CD4-positive, alpha-beta T cell (primary cell): Measurements from ENCODE around the gene SMKR1. TPM values are rescaled to one million over a fixed set of nuclear protein-coding genes. Genes with fewer than 3 reads are reported as not detected.

Source experiments
- ATAC-seq: fragments of 200-7000 bp; cut with Tn5 transposase; one replicate; pipeline ENCODE4 v1.10.0; 2022; ENCODE audit warnings: mild to moderate bottlenecking; ENCODE audit not compliant: poor library complexity
- CTCF ChIA-PET: fragments of 350-600 bp; sonication (Branson Sonifier 250); formaldehyde crosslinking; loops from one replicate; lab custom pipeline; 2021; ENCODE audit warnings: antibody characterized with exemption, inconsistent platforms; lab: Charles Lee
- POLR2A ChIA-PET: fragments of 350-600 bp; sonication (Branson Sonifier 250); formaldehyde crosslinking; loops from one replicate; lab custom pipeline; 2021; ENCODE audit warnings: antibody characterized with exemption, inconsistent platforms; lab: Charles Lee
- DNase-seq, 14 experiments: peaks; one replicate each; pipeline ENCODE4 v3.0.0-alpha.2; 2013 to 2020; ENCODE audit warnings: mixed read lengths in 2 of 14
- H3K27ac ChIP-seq, 2 donors: one replicate each; pipeline versions ENCODE4 v1.5.1 to v1.7.0; 2013; ENCODE audit warnings: low read length in 2 of 2, low read depth in 1 of 2, mild to moderate bottlenecking in 1 of 2
- H3K27me3 ChIP-seq, 2 experiments: 1 replicate in 1 of 2; 2 replicates in 1 of 2; pipeline versions ENCODE4 v1.6.1 to v1.7.0; 2013; ENCODE audit warnings: low read length in 2 of 2, control low read depth in 1 of 2, mild to moderate bottlenecking in 1 of 2, moderate library complexity in 1 of 2; ENCODE audit not compliant: insufficient read depth in 2 of 2, control insufficient read depth in 1 of 2
- H3K36me3 ChIP-seq: one replicate; pipeline ENCODE4 v1.6.1; 2013; ENCODE audit warnings: low read length, control low read depth; ENCODE audit not compliant: insufficient read depth
- H3K4me1 ChIP-seq: one replicate; pipeline ENCODE4 v1.6.1; 2013; ENCODE audit warnings: low read length, control low read depth; ENCODE audit not compliant: insufficient read depth
- H3K4me3 ChIP-seq: one replicate; pipeline ENCODE4 v1.5.1; 2013; ENCODE audit warnings: mild to moderate bottlenecking, low read length, moderate library complexity
- H3K9me3 ChIP-seq, 2 experiments: 1 replicate in 1 of 2; 2 replicates in 1 of 2; pipeline versions ENCODE4 v1.6.1 to v1.7.0; 2013; ENCODE audit warnings: low read length in 2 of 2, mild to moderate bottlenecking in 2 of 2, control low read depth in 1 of 2, moderate library complexity in 1 of 2; ENCODE audit not compliant: control insufficient read depth in 1 of 2, insufficient read depth in 1 of 2
- H3K27ac Mint-ChIP-seq: one replicate; pipeline ENCODE4 v1.8.0; 2020; ENCODE audit warnings: mixed read lengths
- H3K27me3 Mint-ChIP-seq: one replicate; pipeline ENCODE4 v1.8.0; 2021; ENCODE audit warnings: mixed read lengths
- H3K36me3 Mint-ChIP-seq: one replicate; pipeline ENCODE4 v1.8.0; 2021; ENCODE audit warnings: low read depth, mixed read lengths
- H3K4me1 Mint-ChIP-seq: one replicate; pipeline ENCODE4 v1.8.0; 2021; ENCODE audit warnings: low read depth, mixed read lengths
- H3K4me3 Mint-ChIP-seq: one replicate; pipeline ENCODE4 v1.8.0; 2020; ENCODE audit warnings: mild to moderate bottlenecking, mixed read lengths
- H3K9me3 Mint-ChIP-seq: one replicate; pipeline ENCODE4 v1.8.0; 2020; ENCODE audit warnings: mixed read lengths
- CTCF ChIP-seq: fragments of 200-600 bp; IDR thresholded peaks from one replicate; pipeline ENCODE4 v1.8.0; 2022; ENCODE audit warnings: antibody characterized with exemption, mild to moderate bottlenecking
- intact Hi-C, 2 experiments: fragments of 100-400 bp; cut with DNase I in 1 of 2; cut with micrococcal nuclease in 1 of 2; formaldehyde crosslinking; loops; one replicate each; pipeline versions ENCODE4 v1.15.1 to v1.9.0; 2023 to 2025; cut with DNase I, micrococcal nuclease
- total RNA-seq, 174 experiments: library from RNA in 2 of 174; stranded (reverse) in 2 of 174; gene quantifications; one replicate each; pipeline ENCODE4 v1.2.3 and lab custom pipeline; 2021 to 2026

The SMKR1 gene
- total RNA-seq, 2 experiments from 2014 or later: 0.22 to 0.49 TPM

- no peaks in the 10 kb centered on the region for H3K36me3 ChIP-seq
- peaks cover 4% of the 10 kb centered on the region for H3K4me1 Mint-ChIP-seq
- intact Hi-C loops: no loop called here
- no peaks in the 10 kb centered on the region for H3K9me3 Mint-ChIP-seq
- TF ChIP-seq CTCF: no peak
- ChIA-PET CTCF (no interaction called here), POLR2A (no interaction called here)
- H3K27me3 Mint-ChIP-seq: no peaks in the 10 kb centered on the region
- H3K9me3 ChIP-seq: no peaks in the 10 kb centered on the region
- peaks cover 12% of the 10 kb centered on the region for H3K4me1 ChIP-seq
- no peak overlapping the region for H3K4me3 ChIP-seq
- H3K27me3 ChIP-seq: no peaks in the 10 kb centered on the region
- H3K4me3 Mint-ChIP-seq: no peak overlapping the region
- H3K27ac Mint-ChIP-seq: no peak overlapping the region
- H3K27ac ChIP-seq: no peak overlapping the region
- no peak for ATAC-seq
- H3K36me3 Mint-ChIP-seq: no peaks in the 10 kb centered on the region
- DNase-seq: no peak
Observed at GRCh38 chr7:129538790-129539189, 36.5 kb downstream of the SMKR1 start.

GRCh38 chr7:129540340-129540739, 38.0 kb downstream of the SMKR1 start:
- Histone ChIP-seq H3K9me3 (no peaks in the 10 kb centered on the region), H3K4me3 (no peak overlapping the region), H3K4me1 (peaks cover 8% of the 10 kb centered on the region), H3K27me3 (no peaks in the 10 kb centered on the region), H3K27ac (no peak overlapping the region), H3K36me3 (no peaks in the 10 kb centered on the region)
- Mint-ChIP-seq H3K4me3 (no peak overlapping the region), H3K27ac (no peak overlapping the region), H3K9me3 (no peaks in the 10 kb centered on the region), H3K27me3 (no peaks in the 10 kb centered on the region), H3K36me3 (no peaks in the 10 kb centered on the region), H3K4me1 (peaks cover 4% of the 10 kb centered on the region)
- DNase-seq (no peak), ATAC-seq (no peak)
- intact Hi-C loops: no loop called here
- no peak for TF ChIP-seq CTCF
- CTCF ChIA-PET: no interaction called here
- POLR2A ChIA-PET: no interaction called here

- ChIA-PET POLR2A (no interaction called here), CTCF (no interaction called here)
- Histone ChIP-seq H3K27ac (no peak overlapping the region), H3K36me3 (no peaks in the 10 kb centered on the region), H3K4me1 (no peaks in the 10 kb centered on the region), H3K27me3 (no peaks in the 10 kb centered on the region), H3K9me3 (no peaks in the 10 kb centered on the region), H3K4me3 (no peak overlapping the region)
- no peak overlapping the region for H3K27ac Mint-ChIP-seq
- peak in 1 of 14 experiments; percentile 21 for DNase-seq
- TF ChIP-seq CTCF: no peak
- intact Hi-C loops: no loop called here
- H3K36me3 Mint-ChIP-seq: no peaks in the 10 kb centered on the region
- no peaks in the 10 kb centered on the region for H3K4me1 Mint-ChIP-seq
- no peak overlapping the region for H3K4me3 Mint-ChIP-seq
- no peaks in the 10 kb centered on the region for H3K27me3 Mint-ChIP-seq
- H3K9me3 Mint-ChIP-seq: no peaks in the 10 kb centered on the region
- ATAC-seq: no peak
Observed at GRCh38 chr7:129544700-129545099, 42.4 kb downstream of the SMKR1 start.
